Activated naive CD8-positive, alpha-beta T cell (primary cell): Measurements from ENCODE around the gene SPDYE16.
"Not testable (repeated sequence)": the region's sequence is repeated elsewhere in the genome, so short reads cannot be mapped to it uniquely, and the experiment has no call there.

Experiments used
- H3K27ac Mint-ChIP-seq: one replicate; pipeline ENCODE4 v1.8.0; 2021; ENCODE audit warnings: mixed read lengths
- H3K27me3 Mint-ChIP-seq: one replicate; pipeline ENCODE4 v1.8.0; 2021; ENCODE audit warnings: mixed read lengths
- H3K36me3 Mint-ChIP-seq: one replicate; pipeline ENCODE4 v1.8.0; 2021; ENCODE audit warnings: mixed read lengths
- H3K4me1 Mint-ChIP-seq: one replicate; pipeline ENCODE4 v1.8.0; 2021; ENCODE audit warnings: low read depth, mixed read lengths
- H3K4me3 Mint-ChIP-seq: one replicate; pipeline ENCODE4 v1.8.0; 2021; ENCODE audit warnings: mild to moderate bottlenecking, mixed read lengths
- H3K9me3 Mint-ChIP-seq: one replicate; pipeline ENCODE4 v1.8.0; 2021; ENCODE audit warnings: low read depth, mixed read lengths

SPDYE16 gene

GRCh38 chr7:76512941-76513816 is 29.9 kb downstream of the SPDYE16 start:
- H3K27me3 Mint-ChIP-seq, result no peaks in the 10 kb centered on the region

GRCh38 chr7:76511911-76512885 is 30.9 kb downstream of the SPDYE16 start:
- not testable (repeated sequence) for H3K27ac Mint-ChIP-seq, H3K27me3 Mint-ChIP-seq, H3K4me1 Mint-ChIP-seq, H3K36me3 Mint-ChIP-seq, H3K4me3 Mint-ChIP-seq, H3K9me3 Mint-ChIP-seq

More at GRCh38 chr7:76512941-76513816, 29.9 kb downstream of the SPDYE16 start:
- H3K4me3 Mint-ChIP-seq, result no peak overlapping the region
- H3K36me3 Mint-ChIP-seq, result no peaks in the 10 kb centered on the region
- peaks cover 3% of the 10 kb centered on the region for H3K4me1 Mint-ChIP-seq
- no peaks in the 10 kb centered on the region for H3K9me3 Mint-ChIP-seq
- no peak overlapping the region for H3K27ac Mint-ChIP-seq

DNA sequence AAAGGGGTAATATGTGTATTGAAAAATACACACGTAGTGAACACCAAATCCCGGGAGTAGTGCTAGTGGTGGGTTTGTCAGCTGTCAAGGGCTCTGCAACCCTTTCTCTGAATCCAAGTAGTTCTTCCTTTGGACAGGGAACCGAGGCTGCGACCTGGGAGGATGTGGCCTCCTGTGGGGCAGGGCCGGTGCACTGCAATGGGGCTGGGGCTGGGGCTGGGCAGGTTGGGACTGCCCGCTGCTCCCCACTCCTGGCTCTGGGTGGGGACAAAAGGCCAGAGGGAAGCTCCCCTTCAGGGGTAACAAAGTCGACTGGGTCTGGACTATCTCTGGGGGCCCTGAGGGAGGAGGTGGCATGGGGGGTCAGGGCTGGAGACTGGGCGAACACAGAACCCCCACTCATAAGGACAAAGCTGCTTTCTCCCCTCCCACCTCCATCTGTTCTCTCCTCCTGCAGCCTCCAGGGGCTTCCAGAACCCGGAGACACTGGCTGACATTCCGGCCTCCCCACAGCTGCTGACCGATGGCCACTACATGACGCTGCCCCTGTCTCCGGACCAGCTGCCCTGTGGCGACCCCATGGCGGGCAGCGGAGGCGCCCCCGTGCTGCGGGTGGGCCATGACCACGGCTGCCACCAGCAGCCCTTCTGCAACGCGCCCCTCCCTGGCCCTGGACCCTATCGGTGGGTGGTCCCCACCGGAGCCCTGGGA is 31.7 kb downstream of the SPDYE16 start:
- not testable (repeated sequence) for H3K27ac Mint-ChIP-seq

GRCh38 chr7:76509931-76510877 is 32.9 kb downstream of the SPDYE16 start, which contains the start of gene UPK3B:
Gene UPK3B, plus strand, starts transcription at chr7:76510552. Its CDS starts 101 bp downstream, at chr7:76510653.
- no peaks in the 10 kb centered on the region for H3K27me3 Mint-ChIP-seq
- H3K27ac Mint-ChIP-seq, result no peak within 1 kb of the TSS
- H3K9me3 Mint-ChIP-seq, result no peaks in the 10 kb centered on the region

More for the DNA sequence above, 31.7 kb downstream of the SPDYE16 start:
- H3K9me3 Mint-ChIP-seq, H3K4me3 Mint-ChIP-seq, H3K36me3 Mint-ChIP-seq, H3K4me1 Mint-ChIP-seq, H3K27me3 Mint-ChIP-seq: not testable (repeated sequence)

DNA sequence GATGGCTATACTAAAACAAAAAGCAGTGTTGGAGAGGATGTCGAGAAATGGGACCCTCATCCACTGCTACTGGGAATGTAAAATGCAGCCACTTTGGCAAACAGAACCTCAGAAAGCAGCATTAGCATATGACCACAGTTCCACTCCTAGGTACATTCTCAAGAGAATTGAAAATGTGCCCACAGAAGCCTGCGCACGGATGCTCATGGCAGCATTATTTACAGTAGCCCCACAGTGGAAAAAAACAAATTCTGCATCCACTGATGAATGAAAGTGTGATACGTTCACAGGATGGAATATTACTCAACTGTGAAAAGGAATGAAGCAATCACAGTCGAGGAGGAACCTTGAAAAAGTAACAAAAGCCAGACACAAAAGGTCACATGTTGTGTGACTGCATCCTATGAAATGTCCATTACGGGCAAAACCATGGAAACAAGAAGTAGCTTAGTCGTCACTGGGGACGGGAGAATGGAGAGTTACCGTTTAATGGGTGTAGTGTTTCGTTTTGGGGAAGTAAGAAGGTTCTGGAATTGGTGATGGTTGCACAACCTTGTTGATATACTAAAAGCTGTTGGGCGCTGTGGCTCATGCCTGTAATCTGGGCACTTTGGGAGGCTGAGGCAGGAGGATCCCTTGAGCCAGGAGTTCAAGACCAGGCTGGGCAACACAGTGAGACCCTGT is 35.2 kb downstream of the SPDYE16 start:
- no peak overlapping the region for H3K27ac Mint-ChIP-seq
- no peaks in the 10 kb centered on the region for H3K9me3 Mint-ChIP-seq
- H3K27me3 Mint-ChIP-seq, result no peaks in the 10 kb centered on the region
- H3K4me1 Mint-ChIP-seq, result peaks cover 3% of the 10 kb centered on the region
- peaks cover 2% of the 10 kb centered on the region for H3K36me3 Mint-ChIP-seq
- no peak overlapping the region for H3K4me3 Mint-ChIP-seq

More at GRCh38 chr7:76509931-76510877, 32.9 kb downstream of the SPDYE16 start, which contains the start of gene UPK3B:
- Mint-ChIP-seq H3K4me3 (no peak within 1 kb of the TSS), H3K4me1 (peaks cover 3% of the 10 kb centered on the region), H3K36me3 (peaks cover 2% of the 10 kb centered on the region)

DNA sequence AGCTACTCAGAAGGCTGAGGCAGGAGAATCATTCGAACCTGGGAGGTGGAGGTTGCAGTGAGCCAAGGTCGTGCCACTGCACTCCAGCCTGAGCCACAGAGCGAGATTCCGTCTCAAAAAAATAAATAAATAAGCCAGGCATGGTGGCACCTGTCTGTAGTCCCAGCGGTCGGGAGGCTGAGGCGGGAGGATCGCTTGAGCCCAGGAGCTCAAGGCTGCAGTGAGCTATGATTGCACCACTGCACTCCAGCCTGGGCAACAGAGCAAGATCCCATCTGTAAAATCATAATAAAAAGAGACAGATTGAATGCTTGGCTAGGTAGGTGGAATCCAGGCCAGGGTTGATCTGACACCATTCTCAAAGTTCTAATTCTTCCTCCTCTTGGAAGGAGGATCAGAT is 36.5 kb downstream of the SPDYE16 start:
- H3K27ac Mint-ChIP-seq, H3K27me3 Mint-ChIP-seq, H3K4me1 Mint-ChIP-seq, H3K4me3 Mint-ChIP-seq, H3K9me3 Mint-ChIP-seq, H3K36me3 Mint-ChIP-seq: not testable (repeated sequence)

GRCh38 chr7:76506081-76506440 is 37.0 kb downstream of the SPDYE16 start:
- Mint-ChIP-seq H3K27me3 (no peaks in the 10 kb centered on the region), H3K36me3 (peaks cover 2% of the 10 kb centered on the region), H3K4me3 (no peak overlapping the region), H3K9me3 (no peaks in the 10 kb centered on the region), H3K27ac (no peak overlapping the region), H3K4me1 (peaks cover 3% of the 10 kb centered on the region)

DNA sequence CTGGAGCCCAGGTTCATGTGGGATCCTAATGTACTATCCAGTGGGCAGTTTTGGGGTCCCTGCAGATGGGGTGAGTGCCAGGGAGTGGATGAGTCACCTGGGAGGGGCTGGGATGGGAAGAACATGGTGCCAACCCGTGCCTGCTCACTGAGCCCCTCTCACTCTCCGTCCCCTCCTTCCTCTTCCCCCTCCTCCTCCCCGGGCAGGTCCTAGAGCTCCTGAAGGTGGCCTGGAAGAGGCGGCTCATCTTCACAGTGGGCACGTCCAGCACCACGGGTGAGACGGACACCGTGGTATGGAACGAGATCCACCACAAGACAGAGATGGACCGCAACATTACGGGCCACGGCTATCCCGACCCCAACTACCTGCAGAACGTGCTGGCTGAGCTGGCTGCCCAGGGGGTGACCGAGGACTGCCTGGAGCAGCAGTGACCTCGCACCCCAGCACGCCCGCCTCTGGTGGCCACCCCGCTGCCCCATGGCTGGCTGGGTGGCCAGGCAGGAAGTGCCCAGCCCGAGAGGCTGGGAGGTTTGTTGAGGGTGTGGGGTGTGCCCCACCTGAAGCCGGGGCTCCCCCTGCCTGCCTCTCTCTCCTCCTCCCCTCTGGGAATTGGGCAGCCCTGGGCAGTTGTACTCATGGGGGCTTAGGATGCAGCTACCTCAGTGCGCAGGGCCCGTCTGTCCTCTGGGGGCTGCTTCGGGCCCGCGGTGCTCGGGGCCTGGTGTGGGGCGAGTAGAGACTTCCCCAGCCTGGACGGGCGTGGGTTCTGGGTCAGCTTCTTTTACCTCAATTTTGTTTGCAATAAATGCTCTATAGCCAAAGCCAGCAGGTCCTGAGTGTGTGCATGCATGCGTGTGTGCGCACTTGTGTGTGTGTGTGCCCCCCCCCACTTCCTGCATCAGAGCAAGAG is 37.7 kb downstream of the SPDYE16 start:
- no peaks in the 10 kb centered on the region for H3K9me3 Mint-ChIP-seq
- no peak overlapping the region for H3K27ac Mint-ChIP-seq
- no peak overlapping the region for H3K4me3 Mint-ChIP-seq
- H3K4me1 Mint-ChIP-seq, result peaks cover 3% of the 10 kb centered on the region
- no peaks in the 10 kb centered on the region for H3K27me3 Mint-ChIP-seq
- H3K36me3 Mint-ChIP-seq, result peaks cover 2% of the 10 kb centered on the region

- H3K4me1 Mint-ChIP-seq, H3K4me3 Mint-ChIP-seq, H3K27ac Mint-ChIP-seq, H3K36me3 Mint-ChIP-seq, H3K9me3 Mint-ChIP-seq, H3K27me3 Mint-ChIP-seq: not testable (repeated sequence)
Observed at GRCh38 chr7:76504351-76505167, 38.5 kb downstream of the SPDYE16 start.

- H3K4me3 Mint-ChIP-seq, H3K27me3 Mint-ChIP-seq, H3K27ac Mint-ChIP-seq, H3K4me1 Mint-ChIP-seq, H3K36me3 Mint-ChIP-seq, H3K9me3 Mint-ChIP-seq: not testable (repeated sequence)
Observed at GRCh38 chr7:76503244-76503643, 39.9 kb downstream of the SPDYE16 start.

GRCh38 chr7:76502836-76503235 is 40.3 kb downstream of the SPDYE16 start:
- not testable (repeated sequence) for H3K4me3 Mint-ChIP-seq, H3K36me3 Mint-ChIP-seq, H3K9me3 Mint-ChIP-seq, H3K27ac Mint-ChIP-seq, H3K27me3 Mint-ChIP-seq, H3K4me1 Mint-ChIP-seq

DNA sequence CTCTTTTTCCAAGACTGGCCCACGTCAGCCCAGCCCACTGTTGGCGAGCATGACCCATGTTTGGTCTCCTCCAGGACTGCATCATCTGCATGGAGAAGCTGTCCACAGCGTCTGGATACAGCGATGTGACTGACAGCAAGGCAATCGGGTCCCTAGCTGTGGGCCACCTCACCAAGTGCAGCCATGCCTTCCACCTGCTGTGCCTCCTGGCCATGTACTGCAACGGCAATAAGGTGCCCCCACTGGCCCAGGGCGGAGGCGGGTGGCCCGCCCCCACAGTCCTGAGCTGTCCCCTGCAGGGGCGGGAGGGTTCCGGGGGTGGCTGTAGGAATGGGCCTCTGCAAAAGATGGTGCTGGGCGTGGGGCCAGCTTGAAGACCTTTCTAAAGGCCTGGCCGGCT is 40.9 kb downstream of the SPDYE16 start:
- not testable (repeated sequence) for H3K27me3 Mint-ChIP-seq, H3K4me3 Mint-ChIP-seq, H3K27ac Mint-ChIP-seq, H3K4me1 Mint-ChIP-seq, H3K9me3 Mint-ChIP-seq, H3K36me3 Mint-ChIP-seq
